NCI-H2196 (cell line): Measurements from ENCODE around the gene PLCD4.

ENCODE experiments used
- DNase-seq: peaks from one replicate; lab custom pipeline; 2025; ENCODE audit not compliant: unreplicated experiment; lab: John Stamatoyannopoulos, UW

The PLCD4 gene

GRCh38 chr2:218618102-218618860 is 10.6 kb downstream of the PLCD4 start:
- no peak for DNase-seq

DNA sequence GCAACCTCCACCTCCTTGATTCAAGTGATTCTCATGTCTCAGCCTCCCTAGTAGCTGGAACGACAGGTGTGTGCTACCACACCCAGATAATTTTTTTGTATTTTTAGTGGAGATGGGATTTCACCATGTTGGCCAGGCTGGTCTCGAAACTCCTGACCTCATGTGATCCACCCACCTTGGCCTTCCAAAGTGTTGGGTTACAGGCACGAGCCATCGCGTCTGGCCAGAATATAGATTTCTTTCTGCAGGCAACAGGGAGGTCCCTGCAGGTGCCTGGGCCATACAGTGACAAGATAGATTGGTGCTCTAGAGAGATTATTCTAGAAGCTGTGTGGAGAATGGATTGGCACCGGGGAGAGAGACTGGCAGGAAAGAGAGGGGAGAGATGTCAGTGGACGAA is 13.3 kb downstream of the PLCD4 start:
- no peak for DNase-seq

GRCh38 chr2:218622606-218623365 is 15.1 kb downstream of the PLCD4 start:
- DNase-seq: no peak

- no peak for DNase-seq
These were observed 15.6 kb downstream of the PLCD4 start for GRCh38 chr2:218623366-218623705.

- DNase-seq: no peak
These were observed 18.7 kb downstream of the PLCD4 start for GRCh38 chr2:218626369-218626768.

DNA sequence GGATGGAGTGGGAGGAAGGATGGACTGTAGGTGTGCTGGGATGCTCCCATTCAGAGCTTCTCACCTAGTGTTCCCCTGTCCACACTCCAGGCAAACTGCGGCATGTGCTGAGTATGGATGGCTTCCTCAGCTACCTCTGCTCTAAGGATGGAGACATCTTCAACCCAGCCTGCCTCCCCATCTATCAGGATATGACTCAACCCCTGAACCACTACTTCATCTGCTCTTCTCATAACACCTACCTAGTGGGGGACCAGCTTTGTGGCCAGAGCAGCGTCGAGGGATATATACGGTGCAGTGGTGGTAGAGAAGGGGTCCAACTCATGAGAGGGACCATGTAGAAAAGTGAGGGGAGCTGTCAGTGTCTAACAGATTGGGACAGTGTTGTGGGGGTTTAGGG is 20.2 kb downstream of the PLCD4 start:
- DNase-seq: no peak

DNA sequence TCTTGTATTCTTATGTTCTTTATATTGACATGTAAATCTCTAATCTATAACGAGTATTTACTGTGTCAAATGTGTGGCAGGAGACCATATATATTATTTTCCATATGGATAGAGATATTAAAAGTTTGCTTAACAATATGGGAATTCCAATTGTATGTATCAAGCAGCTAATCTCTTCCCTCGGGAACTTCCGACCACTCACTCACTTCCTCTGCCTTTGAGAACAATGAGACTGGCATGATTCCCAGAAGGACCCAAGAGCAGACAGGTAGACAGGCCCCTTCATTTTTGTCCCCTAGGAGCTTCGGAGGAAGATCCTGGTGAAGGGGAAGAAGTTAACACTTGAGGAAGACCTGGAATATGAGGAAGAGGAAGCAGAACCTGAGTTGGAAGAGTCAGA is 24.1 kb downstream of the PLCD4 start:
- DNase-seq: no peak

GRCh38 chr2:218635719-218636118 is 28.0 kb downstream of the PLCD4 start:
- no peak for DNase-seq

DNA sequence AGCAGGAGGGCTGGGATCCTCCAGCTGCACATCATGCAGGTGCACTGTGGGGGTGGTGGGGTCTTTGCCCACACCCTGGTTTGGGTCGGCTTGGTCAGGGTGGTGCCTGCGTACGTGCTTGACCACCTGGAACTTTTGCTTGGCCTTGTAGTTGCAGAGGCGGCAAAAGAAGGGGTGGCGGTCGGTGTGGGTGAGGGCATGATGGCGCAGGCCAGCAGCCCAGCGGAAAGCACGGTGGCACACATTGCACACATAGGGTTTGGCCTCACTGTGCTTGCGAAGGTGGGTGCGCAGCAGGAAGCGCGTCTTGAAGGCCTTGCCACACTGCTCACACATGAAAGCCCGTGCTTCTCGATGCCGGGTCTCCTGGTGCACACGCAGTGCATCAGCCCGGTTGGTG is 30.7 kb downstream of the PLCD4 start:
- DNase-seq: no peak

DNA sequence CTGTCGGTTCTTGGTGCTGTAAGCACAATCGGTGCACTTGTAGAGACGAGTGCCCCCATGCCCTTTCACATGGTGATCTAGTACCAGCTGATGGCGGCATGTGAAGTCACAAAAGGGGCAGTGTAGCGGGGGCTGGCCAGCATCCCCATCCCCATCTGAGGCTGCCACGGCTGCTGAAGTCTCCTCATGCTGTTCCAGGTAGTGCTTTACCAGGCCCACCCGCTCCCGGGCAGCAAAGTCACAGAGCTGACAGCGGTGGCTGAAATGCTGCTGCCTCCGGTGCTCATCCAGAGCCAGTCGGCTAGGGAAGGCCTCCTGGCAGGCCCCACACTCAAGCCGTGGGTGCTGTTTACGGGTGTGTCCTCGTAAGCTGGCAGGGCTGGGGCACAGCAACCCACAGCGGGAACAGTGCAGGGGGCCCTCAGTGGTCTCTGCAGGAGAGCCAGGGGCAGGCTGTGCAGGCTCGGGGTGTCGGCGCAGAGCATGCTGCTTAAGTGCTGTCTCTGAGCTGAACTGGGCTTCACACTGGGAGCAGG is 34.5 kb downstream of the PLCD4 start:
- no peak for DNase-seq

DNA sequence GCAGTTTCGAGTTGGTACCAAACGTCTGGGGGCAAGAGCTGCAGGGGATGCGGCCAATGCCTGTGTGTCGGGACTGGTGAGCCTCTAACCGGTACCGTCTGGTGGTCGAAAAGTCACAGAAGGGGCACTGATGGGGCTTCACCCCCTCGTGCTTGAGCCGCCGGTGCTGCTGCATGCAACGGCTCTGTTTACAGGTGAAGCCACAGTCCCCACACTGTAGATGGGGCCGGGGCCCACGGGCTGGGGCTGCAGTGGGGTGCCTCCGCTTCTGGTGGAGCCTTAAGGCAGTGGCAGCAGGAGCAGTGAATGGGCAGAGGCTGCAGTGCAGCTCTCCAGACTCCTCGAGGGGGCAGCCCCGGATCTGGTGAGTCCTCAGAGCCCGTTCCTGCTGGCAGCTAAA is 35.1 kb downstream of the PLCD4 start:
- DNase-seq: no peak

DNA sequence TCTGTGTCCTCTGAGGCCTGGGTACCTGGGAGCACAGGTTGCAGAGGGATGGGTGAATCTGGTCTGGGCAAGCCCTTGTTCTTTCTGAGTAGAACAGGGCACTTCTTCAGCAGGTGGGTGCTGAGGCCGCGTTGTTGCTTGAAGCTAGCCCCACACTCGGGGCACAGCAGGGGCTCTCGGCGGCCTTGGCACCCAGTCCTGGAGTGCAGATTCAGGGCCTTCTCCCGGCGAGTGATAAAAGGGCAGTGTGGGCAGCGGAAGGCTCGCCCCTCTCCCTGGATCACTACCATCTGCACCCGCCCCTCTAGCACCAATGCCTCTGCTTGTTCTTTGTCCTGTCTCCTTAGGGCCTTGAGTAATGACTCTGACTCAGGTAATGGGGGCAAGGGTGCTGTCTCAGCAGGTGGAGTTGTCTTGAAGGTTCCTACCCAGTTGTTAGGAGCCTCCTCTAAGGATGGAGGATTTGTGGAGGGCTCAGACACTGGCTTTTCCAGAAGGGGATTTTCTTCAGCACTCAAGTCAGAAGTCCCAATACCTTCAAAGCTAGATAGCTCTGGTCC is 36.1 kb downstream of the PLCD4 start:
- DNase-seq: no peak

- no peak for DNase-seq
These were observed 37.0 kb downstream of the PLCD4 start for GRCh38 chr2:218644721-218645120.

DNA sequence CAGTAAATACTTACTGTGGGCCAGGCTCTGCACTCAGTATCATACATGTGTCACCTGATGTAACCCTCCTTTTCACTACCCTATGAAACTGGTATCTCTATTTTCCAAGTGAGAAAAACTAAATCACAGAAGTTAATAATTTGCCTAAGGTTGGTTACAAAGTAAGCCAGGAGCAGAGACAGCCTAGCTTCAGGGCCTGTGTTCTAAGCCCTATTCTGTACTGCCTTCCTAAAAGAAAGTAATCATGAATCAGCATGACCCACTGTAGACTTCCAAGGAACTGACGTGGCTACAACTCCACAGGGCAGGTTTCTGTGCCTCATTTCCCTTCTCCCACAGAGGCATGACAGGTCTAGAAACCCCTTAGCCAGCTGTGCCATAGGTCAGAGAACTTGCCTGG is 37.4 kb downstream of the PLCD4 start:
- DNase-seq: no peak

DNA sequence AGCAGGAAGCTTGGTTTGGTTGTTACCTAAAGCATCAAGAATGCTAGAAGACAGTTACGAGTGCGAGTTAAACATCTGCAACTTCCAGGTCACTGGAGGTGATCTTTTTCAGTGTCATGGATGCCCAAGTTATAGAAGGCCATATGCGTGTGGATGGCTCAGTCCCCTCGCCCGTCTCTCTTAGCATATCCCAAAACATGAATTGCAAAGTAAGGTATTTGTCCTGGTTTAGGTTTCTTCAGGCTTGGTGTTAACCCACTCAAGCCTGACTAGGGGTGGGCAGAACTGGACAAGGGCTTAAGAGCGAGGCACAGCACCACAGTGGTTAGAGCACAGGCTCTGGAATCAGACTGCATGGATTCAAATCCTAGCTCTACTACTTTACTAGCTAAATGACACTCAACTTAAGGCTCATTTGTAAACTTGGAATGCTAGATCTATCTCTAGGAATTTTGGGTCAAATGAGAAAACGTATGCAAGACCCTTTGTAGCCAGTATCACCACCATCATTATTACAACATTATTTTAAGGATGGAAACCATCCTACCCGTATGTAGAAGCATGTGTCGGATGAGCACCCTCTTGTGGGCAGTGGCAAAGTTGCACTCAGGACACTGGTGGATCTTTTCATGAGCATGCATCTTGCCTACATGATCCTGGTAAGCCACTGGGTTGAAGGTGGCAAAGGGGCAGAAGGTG is 40.5 kb downstream of the PLCD4 start:
- DNase-seq: peak; percentile 68

DNA sequence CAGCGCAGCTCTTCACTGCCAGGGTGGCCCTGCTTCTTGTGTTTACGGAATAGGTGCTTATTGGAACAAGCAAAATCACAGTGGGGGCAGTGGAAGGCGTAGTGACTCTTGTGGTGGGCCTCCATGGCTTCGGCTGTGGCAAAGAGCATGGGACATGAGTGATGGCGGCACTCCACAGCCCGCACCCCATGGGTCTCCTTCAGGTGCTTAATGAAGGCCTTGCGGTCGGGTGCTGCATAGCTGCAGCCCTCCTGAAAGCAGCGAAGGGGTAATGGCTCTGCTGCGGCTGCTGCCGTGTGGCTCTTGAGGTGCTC is 41.0 kb downstream of the PLCD4 start:
- no peak for DNase-seq

- no peak for DNase-seq
These were observed 48.1 kb downstream of the PLCD4 start for GRCh38 chr2:218655751-218656150.

- DNase-seq: peak; percentile 47
These were observed 51.1 kb downstream of the PLCD4 start for GRCh38 chr2:218658671-218659257.

GRCh38 chr2:218659258-218659987 is 51.7 kb downstream of the PLCD4 start, which contains the start of the genes BCS1L and ZNF142:
Gene BCS1L (plus strand): TSS chr2:218659683. CDS start chr2:218660988, 1,305 bp downstream.
Gene ZNF142 (minus strand): TSS chr2:218659623. CDS start chr2:218656429, 3,194 bp downstream.
- DNase-seq: peak; percentile 91

- DNase-seq: no peak
These were observed 52.3 kb downstream of the PLCD4 start for GRCh38 chr2:218659988-218660358.
